ENCODE results near the gene LANCL2.

Gene LANCL2

GRCh38 chr7:55478700-55479099 lies 113.6 kb downstream of the LANCL2 start:
- TF ChIP-seq CTCF (IDR thresholded peaks at IDR 0.05; ENCODE audit: extremely low read depth, missing control alignments), result no peak
- no peak for DNase-seq (ENCODE audit: low spot score)

GRCh38 chr7:55481155-55481554 lies 116.0 kb downstream of the LANCL2 start:
- TF ChIP-seq CTCF (IDR thresholded peaks at IDR 0.05; ENCODE audit: extremely low read depth, missing control alignments), result no peak
- no peak for DNase-seq (ENCODE audit: low spot score)

- no peak for TF ChIP-seq CTCF (IDR thresholded peaks at IDR 0.05; ENCODE audit: extremely low read depth, missing control alignments)
- no peak for DNase-seq (ENCODE audit: low spot score)
These were observed 117.9 kb downstream of the LANCL2 start for GRCh38 chr7:55483046-55483445.

All from GM20000 (cell line).